Memory B cell (primary cell): Measurements from ENCODE around the gene MICB.
"Not testable (repeated sequence)": the region's sequence is repeated elsewhere in the genome, so short reads cannot be mapped to it uniquely, and the experiment has no call there.

ENCODE experiments used
- ATAC-seq: fragments of 150-1000 bp; cut with Tn5 transposase; 2 replicates; pipeline ENCODE4 v1.10.0; 2021; ENCODE audit warnings: low read depth, mild to moderate bottlenecking, moderate library complexity
- DNase-seq, 2 donors: peaks; one replicate each; pipeline ENCODE4 v3.0.0; 2022; ENCODE audit warnings: low spot score in 2 of 2
- H3K27ac Mint-ChIP-seq: one replicate; pipeline ENCODE4 v1.8.0; 2022; ENCODE audit warnings: mild to moderate bottlenecking, moderate library complexity, mixed read lengths
- H3K27me3 Mint-ChIP-seq: one replicate; pipeline ENCODE4 v1.8.0; 2022; ENCODE audit warnings: mixed read lengths
- H3K36me3 Mint-ChIP-seq: one replicate; pipeline ENCODE4 v1.8.0; 2022; ENCODE audit warnings: mild to moderate bottlenecking, mixed read lengths
- H3K4me1 Mint-ChIP-seq: one replicate; pipeline ENCODE4 v1.8.0; 2022; ENCODE audit warnings: mixed read lengths
- H3K4me3 Mint-ChIP-seq: one replicate; pipeline ENCODE4 v1.8.0; 2022; ENCODE audit warnings: mild to moderate bottlenecking, moderate library complexity, mixed read lengths
- H3K9me3 Mint-ChIP-seq: one replicate; pipeline ENCODE4 v1.8.0; 2022; ENCODE audit warnings: mixed read lengths

MICB gene

GRCh38 chr6:31546958-31547726 is 49.2 kb downstream of the MICB start, which contains the start of gene NFKBIL1:
NFKBIL1 (plus strand) TSS chr6:31547608; CDS start chr6:31547695, 87 bp downstream.
- Mint-ChIP-seq H3K4me3 (peak within 1 kb of the TSS; percentile 89), H3K27ac (peak within 1 kb of the TSS; percentile 89), H3K9me3 (no peaks in the 10 kb centered on the region), H3K27me3 (no peaks in the 10 kb centered on the region), H3K4me1 (peaks cover 24% of the 10 kb centered on the region), H3K36me3 (no peaks in the 10 kb centered on the region)
- DNase-seq (peak; percentile 74 to 86), ATAC-seq (peak; percentile 89)

GRCh38 chr6:31547727-31548543 is 50.0 kb downstream of the MICB start:
- H3K4me1 Mint-ChIP-seq: peaks cover 24% of the 10 kb centered on the region
- H3K9me3 Mint-ChIP-seq: no peaks in the 10 kb centered on the region
- peak overlapping the region; percentile 89 for H3K4me3 Mint-ChIP-seq
- H3K27me3 Mint-ChIP-seq: no peaks in the 10 kb centered on the region
- DNase-seq: no peak
- ATAC-seq: no peak
- H3K27ac Mint-ChIP-seq: peak overlapping the region; percentile 89
- H3K36me3 Mint-ChIP-seq: no peaks in the 10 kb centered on the region

- peak overlapping the region; percentile 89 for H3K27ac Mint-ChIP-seq
- no peak overlapping the region for H3K4me3 Mint-ChIP-seq
- H3K9me3 Mint-ChIP-seq: no peaks in the 10 kb centered on the region
- peaks cover 27% of the 10 kb centered on the region for H3K4me1 Mint-ChIP-seq
- no peaks in the 10 kb centered on the region for H3K27me3 Mint-ChIP-seq
- no peak for DNase-seq
- no peak for ATAC-seq
- no peaks in the 10 kb centered on the region for H3K36me3 Mint-ChIP-seq
Observed at GRCh38 chr6:31548544-31548873, 50.6 kb downstream of the MICB start.

- peak; percentile 62 to 67 for DNase-seq
- not testable (repeated sequence) for H3K36me3 Mint-ChIP-seq, H3K27me3 Mint-ChIP-seq, H3K9me3 Mint-ChIP-seq
- Mint-ChIP-seq H3K4me1 (peaks cover 33% of the 10 kb centered on the region), H3K4me3 (peak overlapping the region; percentile 77), H3K27ac (peak overlapping the region; percentile 81)
- peak; percentile 30 for ATAC-seq
Observed at GRCh38 chr6:31551371-31551770, 53.4 kb downstream of the MICB start.

- no peak for DNase-seq
- no peak for ATAC-seq
- Mint-ChIP-seq H3K4me1 (peaks cover 49% of the 10 kb centered on the region), H3K27me3 (no peaks in the 10 kb centered on the region), H3K27ac (peak overlapping the region; percentile 38), H3K36me3 (no peaks in the 10 kb centered on the region), H3K4me3 (no peak overlapping the region), H3K9me3 (no peaks in the 10 kb centered on the region)
Observed at GRCh38 chr6:31556307-31556706, 58.4 kb downstream of the MICB start.

GRCh38 chr6:31557443-31558317 is 59.7 kb downstream of the MICB start:
- H3K27ac Mint-ChIP-seq: peak overlapping the region; percentile 94
- H3K27me3 Mint-ChIP-seq: no peaks in the 10 kb centered on the region
- ATAC-seq (no peak), DNase-seq (no peak)
- peaks cover 2% of the 10 kb centered on the region for H3K36me3 Mint-ChIP-seq
- peak overlapping the region; percentile 90 for H3K4me3 Mint-ChIP-seq
- H3K9me3 Mint-ChIP-seq: no peaks in the 10 kb centered on the region
- peaks cover 55% of the 10 kb centered on the region for H3K4me1 Mint-ChIP-seq

- Mint-ChIP-seq H3K4me1 (peaks cover 57% of the 10 kb centered on the region), H3K27ac (peak overlapping the region; percentile 94), H3K36me3 (peaks cover 5% of the 10 kb centered on the region), H3K4me3 (peak overlapping the region; percentile 90), H3K9me3 (no peaks in the 10 kb centered on the region), H3K27me3 (no peaks in the 10 kb centered on the region)
- no peak for DNase-seq
- no peak for ATAC-seq
Observed at GRCh38 chr6:31558318-31558625, 60.3 kb downstream of the MICB start.

- DNase-seq (peak in 1 of 2 donors; percentile 70), ATAC-seq (peak; percentile 77)
- peak overlapping the region; percentile 90 for H3K4me3 Mint-ChIP-seq
- H3K9me3 Mint-ChIP-seq: no peaks in the 10 kb centered on the region
- H3K27me3 Mint-ChIP-seq: no peaks in the 10 kb centered on the region
- H3K4me1 Mint-ChIP-seq: peaks cover 59% of the 10 kb centered on the region
- H3K36me3 Mint-ChIP-seq: peaks cover 8% of the 10 kb centered on the region
- H3K27ac Mint-ChIP-seq: peak overlapping the region; percentile 94
Observed at GRCh38 chr6:31558631-31559500, 60.9 kb downstream of the MICB start.

- DNase-seq: no peak
- H3K4me3 Mint-ChIP-seq: peak overlapping the region; percentile 90
- peak; percentile 17 for ATAC-seq
- no peaks in the 10 kb centered on the region for H3K27me3 Mint-ChIP-seq
- H3K4me1 Mint-ChIP-seq: peaks cover 60% of the 10 kb centered on the region
- H3K36me3 Mint-ChIP-seq: peaks cover 10% of the 10 kb centered on the region
- H3K9me3 Mint-ChIP-seq: no peaks in the 10 kb centered on the region
- peak overlapping the region; percentile 94 for H3K27ac Mint-ChIP-seq
Observed at GRCh38 chr6:31559606-31559957, 61.6 kb downstream of the MICB start.

- peak; percentile 66 for ATAC-seq
- Mint-ChIP-seq H3K4me3 (peak overlapping the region; percentile 90), H3K4me1 (peaks cover 63% of the 10 kb centered on the region), H3K27ac (peak overlapping the region; percentile 94), H3K27me3 (no peaks in the 10 kb centered on the region), H3K36me3 (peaks cover 16% of the 10 kb centered on the region), H3K9me3 (no peaks in the 10 kb centered on the region)
- peak in 1 of 2 donors; percentile 54 for DNase-seq
Observed at GRCh38 chr6:31559958-31560696, 62.2 kb downstream of the MICB start.

- Mint-ChIP-seq H3K36me3 (peaks cover 16% of the 10 kb centered on the region), H3K4me3 (peak overlapping the region; percentile 90), H3K27ac (peak overlapping the region; percentile 94), H3K4me1 (peaks cover 66% of the 10 kb centered on the region), H3K27me3 (no peaks in the 10 kb centered on the region), H3K9me3 (no peaks in the 10 kb centered on the region)
- no peak for DNase-seq
- no peak for ATAC-seq
Observed at GRCh38 chr6:31560697-31561058, 62.7 kb downstream of the MICB start.
